ENCODE results near the gene MKRN2.

Gene MKRN2

GRCh38 chr3:12557473-12558100 is 700 bp downstream of the MKRN2 start:
- DNase-seq = no peak

- DNase-seq = no peak
Observed at GRCh38 chr3:12558706-12559105, 1.8 kb downstream of the MKRN2 start.

GRCh38 chr3:12559520-12559919 is 2.6 kb downstream of the MKRN2 start:
- no peak for DNase-seq

GRCh38 chr3:12560505-12561190 is 3.8 kb downstream of the MKRN2 start:
- peak; percentile 10 for DNase-seq

- no peak for DNase-seq
Observed at GRCh38 chr3:12561397-12561796, 4.5 kb downstream of the MKRN2 start.

- no peak for DNase-seq
Observed at GRCh38 chr3:12562451-12562850, 5.6 kb downstream of the MKRN2 start.

GRCh38 chr3:12566976-12567375 is 10.1 kb downstream of the MKRN2 start:
- DNase-seq = no peak

GRCh38 chr3:12568747-12569146 is 11.9 kb downstream of the MKRN2 start:
- DNase-seq = no peak

- no peak for DNase-seq
Observed at GRCh38 chr3:12569836-12570235, 12.9 kb downstream of the MKRN2 start.

- no peak for DNase-seq
Observed at GRCh38 chr3:12571986-12572385, 15.1 kb downstream of the MKRN2 start.

- no peak for DNase-seq
Observed at GRCh38 chr3:12574131-12574530, 17.2 kb downstream of the MKRN2 start.

- no peak for DNase-seq
Observed at GRCh38 chr3:12574661-12575060, 17.8 kb downstream of the MKRN2 start.

- DNase-seq = no peak
Observed at GRCh38 chr3:12577379-12577778, 20.5 kb downstream of the MKRN2 start.

GRCh38 chr3:12578742-12579141 is 21.9 kb downstream of the MKRN2 start:
- no peak for DNase-seq

GRCh38 chr3:12579456-12579855 is 22.6 kb downstream of the MKRN2 start:
- DNase-seq = no peak

GRCh38 chr3:12579905-12580304 is 23.0 kb downstream of the MKRN2 start:
- DNase-seq = no peak

- DNase-seq = no peak
Observed at GRCh38 chr3:12582730-12583129, 25.8 kb downstream of the MKRN2 start.

- DNase-seq = no peak
Observed at GRCh38 chr3:12583280-12583679, 26.4 kb downstream of the MKRN2 start.

- DNase-seq = no peak
Observed at GRCh38 chr3:12584083-12584482, 27.2 kb downstream of the MKRN2 start.

- no peak for DNase-seq
Observed at GRCh38 chr3:12585181-12585580, 28.3 kb downstream of the MKRN2 start.

- DNase-seq = no peak
Observed at GRCh38 chr3:12585970-12586369, 29.1 kb downstream of the MKRN2 start.

GRCh38 chr3:12586403-12586802 is 29.5 kb downstream of the MKRN2 start:
- DNase-seq = no peak

- DNase-seq = no peak
Observed at GRCh38 chr3:12588039-12589009, 31.4 kb downstream of the MKRN2 start.

- DNase-seq = no peak
Observed at GRCh38 chr3:12590096-12590495, 33.2 kb downstream of the MKRN2 start.

Measured in central memory CD4-positive, alpha-beta T cell (primary cell).